Lung (tissue), 12 donors: ENCODE data around the gene THAP8. TPM values are rescaled to one million over a fixed set of nuclear protein-coding genes. Genes with fewer than 3 reads are reported as not detected.

ENCODE experiments used
- ATAC-seq: fragments of 200-7000 bp; cut with Tn5 transposase; one replicate; pipeline ENCODE4 v1.9.1; 2020; ENCODE audit warnings: moderate number of reproducible peaks; ENCODE audit not compliant: insufficient read depth, low FRiP score
- DNase-seq, 3 donors: peaks; one replicate each; pipeline ENCODE4 v3.0.0-alpha.2; 2013 to 2017
- H3K27ac ChIP-seq, 2 donors: one replicate each; pipeline ENCODE4 v1.5.1; 2013; ENCODE audit warnings: mild to moderate bottlenecking in 2 of 2, moderate library complexity in 2 of 2, control low read depth in 1 of 2, inconsistent platforms in 1 of 2, low read depth in 1 of 2, low read length in 1 of 2
- H3K27me3 ChIP-seq, 3 donors: one replicate each; pipeline ENCODE4 v1.5.1; 2013; ENCODE audit warnings: low read length in 2 of 3; ENCODE audit not compliant: control insufficient read depth in 3 of 3, insufficient read depth in 3 of 3
- H3K36me3 ChIP-seq, 4 donors: one replicate each; pipeline ENCODE4 v1.5.1; 2013; ENCODE audit warnings: low read length in 4 of 4, mild to moderate bottlenecking in 1 of 4, moderate library complexity in 1 of 4; ENCODE audit not compliant: control insufficient read depth in 4 of 4, insufficient read depth in 4 of 4
- H3K4me1 ChIP-seq, 5 donors: one replicate each; pipeline ENCODE4 v1.5.1; 2013; ENCODE audit warnings: low read length in 5 of 5, mild to moderate bottlenecking in 2 of 5, moderate library complexity in 1 of 5; ENCODE audit not compliant: control insufficient read depth in 5 of 5, insufficient read depth in 5 of 5
- H3K4me3 ChIP-seq: one replicate; pipeline ENCODE4 v1.5.1; 2013; ENCODE audit warnings: mild to moderate bottlenecking, control low read depth, moderate library complexity
- H3K9ac ChIP-seq, 2 donors: one replicate each; pipeline ENCODE4 v1.5.1; 2013; ENCODE audit warnings: low read length in 2 of 2, control low read depth in 1 of 2; ENCODE audit not compliant: insufficient read depth in 1 of 2
- H3K9me3 ChIP-seq, 4 donors: one replicate each; pipeline ENCODE4 v1.5.1; 2013; ENCODE audit warnings: low read length in 3 of 4, mild to moderate bottlenecking in 1 of 4, moderate library complexity in 1 of 4; ENCODE audit not compliant: control insufficient read depth in 4 of 4, insufficient read depth in 3 of 4
- WGBS, 2 donors: extraction: QIAGEN DNeasy Blood & Tissue Kit; methylation state at CpG; one replicate each; pipeline ENCODE4 v1.1.7; 2013; 5-methylcytosine and 5-hydroxymethylcytosine counted together
- polyA plus RNA-seq, 2 donors: library from polyadenylated mRNA; stranded (reverse); fragments of 200-250 nt; gene quantifications; one replicate each; pipeline ENCODE4 v1.2.1, GENCODE V29; 2013
- total RNA-seq, 2 donors: library from RNA; depleted of rRNA in 1 of 2; stranded (reverse); fragments of >200 nt in 1 of 2; gene quantifications; one replicate each; pipeline ENCODE4 v1.2.1, GENCODE V29; 2014 to 2021
- TF ChIP-seq, protein P1 (sequence below): IDR thresholded peaks from 2 replicates; pipeline ENCODE4 v1.5.1; 2012; ENCODE audit warnings: mild to moderate bottlenecking; ENCODE audit errors: control extremely low read depth, extremely low read depth
- donor health status: control.
- donor health status: control.
- donor health status: Bipolar disorder and iron deficiency.
- donor health status: healthy.
- donor health status: DM: yes; HTN: yes; CAD: no.

THAP8 gene
- total and polyA plus RNA-seq, 4 donors = 4.1 to 6.4 (median 5.5) TPM

DNA sequence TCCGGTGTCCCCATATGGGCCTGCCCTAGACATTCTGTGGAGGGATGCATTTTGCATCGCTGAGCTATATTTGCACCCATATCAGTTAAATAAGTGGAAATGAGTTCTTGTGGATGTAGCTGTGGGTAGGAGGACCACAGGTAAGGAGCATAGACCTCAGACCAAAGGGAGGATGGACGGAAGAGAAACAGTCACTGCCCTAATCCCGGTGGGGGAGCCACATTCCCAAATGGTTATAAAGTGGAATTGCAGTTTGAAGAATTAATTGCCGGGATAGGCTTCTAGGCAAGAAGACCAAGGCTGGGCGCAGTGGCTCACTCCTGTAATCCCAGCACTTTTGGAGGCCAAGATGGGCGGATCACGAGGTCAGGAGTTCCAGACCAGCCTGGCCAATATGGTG is 57.3 kb downstream of the THAP8 start:
- Histone ChIP-seq H3K4me3 (no peak overlapping the region), H3K9me3 (no peaks in the 10 kb centered on the region), H3K4me1 (peaks cover 0 to 20% (median 8%) of the 10 kb centered on the region in 5 donors), H3K9ac (no peak overlapping the region), H3K27ac (no peak overlapping the region), H3K27me3 (no peaks in the 10 kb centered on the region), H3K36me3 (peaks cover 0 to 17% (median 3%) of the 10 kb centered on the region in 4 donors)
- ATAC-seq (no peak), DNase-seq (no peak)
- WGBS, 2 donors = 94 to 95% methylated on average over 8 of the region's 8 CpGs
- TF ChIP-seq, protein P1, sequence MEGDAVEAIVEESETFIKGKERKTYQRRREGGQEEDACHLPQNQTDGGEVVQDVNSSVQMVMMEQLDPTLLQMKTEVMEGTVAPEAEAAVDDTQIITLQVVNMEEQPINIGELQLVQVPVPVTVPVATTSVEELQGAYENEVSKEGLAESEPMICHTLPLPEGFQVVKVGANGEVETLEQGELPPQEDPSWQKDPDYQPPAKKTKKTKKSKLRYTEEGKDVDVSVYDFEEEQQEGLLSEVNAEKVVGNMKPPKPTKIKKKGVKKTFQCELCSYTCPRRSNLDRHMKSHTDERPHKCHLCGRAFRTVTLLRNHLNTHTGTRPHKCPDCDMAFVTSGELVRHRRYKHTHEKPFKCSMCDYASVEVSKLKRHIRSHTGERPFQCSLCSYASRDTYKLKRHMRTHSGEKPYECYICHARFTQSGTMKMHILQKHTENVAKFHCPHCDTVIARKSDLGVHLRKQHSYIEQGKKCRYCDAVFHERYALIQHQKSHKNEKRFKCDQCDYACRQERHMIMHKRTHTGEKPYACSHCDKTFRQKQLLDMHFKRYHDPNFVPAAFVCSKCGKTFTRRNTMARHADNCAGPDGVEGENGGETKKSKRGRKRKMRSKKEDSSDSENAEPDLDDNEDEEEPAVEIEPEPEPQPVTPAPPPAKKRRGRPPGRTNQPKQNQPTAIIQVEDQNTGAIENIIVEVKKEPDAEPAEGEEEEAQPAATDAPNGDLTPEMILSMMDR = no peak

DNA sequence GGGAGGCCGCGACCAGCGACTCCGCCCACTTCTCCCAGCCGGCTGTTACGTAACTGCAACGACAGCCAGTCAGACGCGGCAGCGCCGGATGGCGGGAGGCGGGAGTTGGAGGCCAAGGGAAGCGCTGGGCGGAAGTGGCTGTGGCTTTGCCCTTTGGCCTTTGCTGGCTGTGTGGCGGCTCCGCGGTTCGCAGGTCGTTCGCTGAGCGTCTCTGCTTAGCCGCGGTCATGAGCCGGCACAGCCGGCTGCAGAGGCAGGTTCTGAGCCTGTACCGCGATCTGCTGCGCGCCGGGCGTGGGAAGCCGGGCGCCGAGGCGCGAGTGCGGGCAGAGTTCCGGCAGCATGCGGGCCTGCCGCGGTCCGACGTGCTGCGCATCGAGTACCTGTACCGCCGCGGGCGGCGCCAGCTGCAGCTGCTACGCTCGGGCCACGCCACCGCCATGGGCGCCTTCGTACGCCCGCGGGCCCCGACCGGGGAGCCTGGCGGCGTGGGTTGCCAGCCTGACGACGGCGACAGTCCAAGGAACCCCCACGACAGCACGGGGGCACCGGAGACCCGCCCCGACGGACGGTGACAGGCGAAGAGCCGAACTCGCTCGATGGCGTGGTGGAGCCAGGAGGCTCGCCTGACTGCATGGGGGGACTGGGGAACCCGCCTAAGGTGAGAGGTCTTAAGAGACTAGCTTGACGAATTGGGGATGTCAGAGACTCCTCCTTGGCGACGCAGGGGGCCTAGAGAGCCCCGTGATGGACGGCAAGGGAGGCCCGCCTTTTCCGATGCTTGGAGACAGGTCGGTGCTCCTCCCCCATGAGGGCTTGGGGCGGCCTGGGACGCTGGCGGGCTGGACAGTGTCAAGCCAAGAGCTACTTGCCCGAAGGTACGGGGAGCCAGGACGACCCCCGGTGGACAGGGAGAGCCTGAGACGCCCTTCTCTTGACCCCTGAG is 58.8 kb downstream of the THAP8 start, which contains the start of gene SDHAF1:
Gene SDHAF1 (plus strand): TSS at position 141 of the 946 bp plus-strand sequence. CDS start 87 bp downstream, at position 228.
- ATAC-seq = peak; percentile 88
- Histone ChIP-seq H3K4me3 (peak within 1 kb of the TSS; percentile 78), H3K27ac (peak within 1 kb of the TSS; percentile 79 to 80), H3K4me1 (peaks cover 0 to 20% (median 8%) of the 10 kb centered on the region in 5 donors), H3K36me3 (peaks cover 0 to 11% (median 0%) of the 10 kb centered on the region in 4 donors), H3K9me3 (no peaks in the 10 kb centered on the region), H3K9ac (peak within 1 kb of the TSS; percentile 63 to 74), H3K27me3 (no peaks in the 10 kb centered on the region)
- TF ChIP-seq, protein P1 = no peak
- 0 to 1% methylated on average over 85 to 97 of the region's 97 CpGs for WGBS, 2 donors
- peak; percentile 97 for DNase-seq

DNA sequence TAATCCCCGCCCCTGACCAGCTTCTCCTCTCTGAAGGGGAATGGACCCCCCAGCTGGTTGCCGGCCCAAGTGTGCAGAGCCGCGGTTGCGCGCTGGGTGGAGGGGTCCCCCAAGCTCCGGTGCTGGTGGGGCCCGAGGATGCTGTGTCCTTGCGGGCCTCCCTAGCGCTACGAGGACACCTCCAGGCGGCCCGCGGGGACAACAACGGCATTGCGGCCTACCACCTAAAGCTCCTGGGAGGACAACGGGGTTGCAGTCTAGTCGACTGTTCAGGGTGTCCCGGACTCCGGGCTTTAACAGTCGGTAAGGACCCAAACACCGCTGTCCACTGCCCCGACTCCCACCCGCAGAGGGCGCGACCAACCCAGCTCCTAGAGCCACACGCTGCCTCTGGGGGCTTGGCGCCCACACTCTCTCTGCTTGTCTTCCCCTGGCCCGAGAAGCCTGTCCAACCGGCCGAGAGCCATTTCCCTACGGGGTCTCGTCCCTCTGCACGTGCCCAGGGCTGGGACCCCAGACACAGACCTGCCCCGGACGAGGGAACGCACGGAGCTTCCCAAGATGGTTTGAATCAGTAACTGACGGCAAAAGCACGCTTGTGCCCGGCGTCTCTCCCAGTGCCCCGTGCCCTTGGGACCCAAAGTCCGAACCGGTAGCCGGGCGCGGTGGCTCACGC is 60.0 kb downstream of the THAP8 start:
- WGBS, 2 donors = 36 to 42% methylated on average over 47 to 49 of the region's 49 CpGs
- Histone ChIP-seq H3K4me1 (peaks cover 0 to 16% (median 8%) of the 10 kb centered on the region in 5 donors), H3K36me3 (peaks cover 0 to 11% (median 0%) of the 10 kb centered on the region in 4 donors), H3K9me3 (no peaks in the 10 kb centered on the region), H3K27me3 (no peaks in the 10 kb centered on the region), H3K9ac (peak overlapping the region in 1 of 2 donors; percentile 74), H3K4me3 (no peak overlapping the region), H3K27ac (no peak overlapping the region)
- TF ChIP-seq, protein P1 = no peak
- no peak for ATAC-seq
- peak; percentile 46 to 65 (median 50) for DNase-seq
